Keratinocyte (primary cell): ENCODE measurements around the gene ARHGAP31. TPM values are rescaled to one million over a fixed set of nuclear protein-coding genes. Genes with fewer than 3 reads are reported as not detected.

Experiments used
- DNase-seq: peaks from one replicate; pipeline ENCODE4 v3.0.0-alpha.2; 2011; ENCODE audit warnings: low read depth, missing footprints, low spot score
- FAIRE-seq: peaks from 2 replicates; lab custom pipeline; 2011; peaks lifted over from hg19 to GRCh38; lab: Jason Lieb, UNC
- H2AFZ ChIP-seq: 2 replicates; pipeline ENCODE4 v1.6.0; 2012; ENCODE audit warnings: low read length, control low read depth, inconsistent platforms; ENCODE audit not compliant: control insufficient read depth
- H3K27ac ChIP-seq: 2 replicates; pipeline ENCODE4 v1.5.1; 2011; ENCODE audit warnings: low read length; ENCODE audit not compliant: control insufficient read depth, insufficient read depth
- H3K27me3 ChIP-seq: 3 replicates; pipeline ENCODE4 v1.6.0; 2011; ENCODE audit warnings: low read length; ENCODE audit not compliant: control insufficient read depth, insufficient read depth; ENCODE audit errors: extremely low read depth
- H3K36me3 ChIP-seq, 2 experiments: 2 replicates in 1 of 2; 3 replicates in 1 of 2; pipeline ENCODE4 v1.5.1; 2011; ENCODE audit warnings: low read length in 2 of 2, mild to moderate bottlenecking in 1 of 2; ENCODE audit not compliant: control insufficient read depth in 2 of 2, insufficient read depth in 2 of 2; ENCODE audit errors: extremely low read depth in 1 of 2
- H3K4me1 ChIP-seq: 3 replicates; pipeline ENCODE4 v1.5.1; 2011; ENCODE audit warnings: low read length; ENCODE audit not compliant: control insufficient read depth, insufficient read depth; ENCODE audit errors: extremely low read depth
- H3K4me2 ChIP-seq: 3 replicates; pipeline ENCODE4 v1.6.0; 2011; ENCODE audit warnings: low read depth, low read length; ENCODE audit not compliant: control insufficient read depth, insufficient read depth; ENCODE audit errors: extremely low read depth
- H3K4me3 ChIP-seq, 3 experiments: fragments of 200-600 bp in 1 of 3; sonication (generic) in 1 of 3; 2 replicates in 2 of 3; 3 replicates in 1 of 3; pipeline ENCODE4 v1.5.1; 2011 to 2016; ENCODE audit warnings: low read length in 3 of 3, mild to moderate bottlenecking in 3 of 3, control low read depth in 2 of 3, inconsistent platforms in 1 of 3, low read depth in 1 of 3, mixed read lengths in 1 of 3, mixed run types in 1 of 3, moderate library complexity in 1 of 3; ENCODE audit not compliant: control insufficient read depth in 2 of 3, insufficient read depth in 2 of 3; ENCODE audit errors: extremely low read depth in 1 of 3
- H3K79me2 ChIP-seq: 2 replicates; pipeline ENCODE4 v1.6.0; 2012; ENCODE audit warnings: low read length; ENCODE audit not compliant: control insufficient read depth, insufficient read depth
- H3K9ac ChIP-seq: 3 replicates; pipeline ENCODE4 v1.6.0; 2011; ENCODE audit warnings: low read length; ENCODE audit not compliant: control insufficient read depth, insufficient read depth; ENCODE audit errors: extremely low read depth
- H3K9me1 ChIP-seq: 3 replicates; pipeline ENCODE4 v1.6.0; 2011; ENCODE audit warnings: low read length; ENCODE audit not compliant: control insufficient read depth, insufficient read depth; ENCODE audit errors: extremely low read depth
- H3K9me3 ChIP-seq: 2 replicates; pipeline ENCODE4 v1.5.1; 2012; ENCODE audit warnings: low read depth, low read length; ENCODE audit not compliant: control insufficient read depth
- H4K20me1 ChIP-seq: 3 replicates; pipeline ENCODE4 v1.6.0; 2011; ENCODE audit warnings: low read length; ENCODE audit not compliant: control insufficient read depth, insufficient read depth; ENCODE audit errors: extremely low read depth
- EZH2 ChIP-seq: IDR thresholded peaks from one replicate; pipeline ENCODE4 v1.6.1; 2012; ENCODE audit warnings: inconsistent platforms, mild to moderate bottlenecking, low read length, moderate library complexity
- dilution Hi-C: fragments of 300-500 bp; cut with MboI; formaldehyde crosslinking; loops from one replicate; pipeline ENCODE4 v1.7.0; 2020; ENCODE audit warnings: low sequenced_read_pairs; ENCODE audit not compliant: extremely low pct_ligation_motif_present
- polyA plus RNA-seq, 5 experiments: library from polyadenylated mRNA; depleted of rRNA in 3 of 5; stranded (reverse) in 3 of 5; stranded (forward) in 1 of 5; unstranded in 1 of 5; fragments of >200 nt; gene quantifications; 1 replicate in 1 of 5; 2 replicates in 3 of 5; 3 replicates in 1 of 5; pipeline versions ENCODE4 v1.2.1 to v1.2.3, GENCODE V29; 2011 to 2012; ENCODE audit warnings: missing spikeins in 2 of 5, low read depth in 1 of 5, low replicate concordance in 1 of 5
- TF ChIP-seq, protein P1 (sequence below), 3 experiments: IDR thresholded peaks in 1 of 3; conservative IDR thresholded peaks in 1 of 3; optimal IDR thresholded peaks in 1 of 3; 2 replicates in 2 of 3; 3 replicates in 1 of 3; pipeline versions ENCODE3 to v1.5.1; 2011; ENCODE audit warnings: low read length in 3 of 3, mild to moderate bottlenecking in 3 of 3, moderate library complexity in 2 of 3, control low read depth in 1 of 3, inconsistent platforms in 1 of 3; ENCODE audit not compliant: insufficient read depth in 2 of 3; ENCODE audit errors: extremely low read depth in 1 of 3

Gene ARHGAP31
- polyA plus RNA-seq, 1 donor (not counting 4 experiments of a cell fraction or from before 2014, with no cell fraction given), result 3.0 TPM

DNA sequence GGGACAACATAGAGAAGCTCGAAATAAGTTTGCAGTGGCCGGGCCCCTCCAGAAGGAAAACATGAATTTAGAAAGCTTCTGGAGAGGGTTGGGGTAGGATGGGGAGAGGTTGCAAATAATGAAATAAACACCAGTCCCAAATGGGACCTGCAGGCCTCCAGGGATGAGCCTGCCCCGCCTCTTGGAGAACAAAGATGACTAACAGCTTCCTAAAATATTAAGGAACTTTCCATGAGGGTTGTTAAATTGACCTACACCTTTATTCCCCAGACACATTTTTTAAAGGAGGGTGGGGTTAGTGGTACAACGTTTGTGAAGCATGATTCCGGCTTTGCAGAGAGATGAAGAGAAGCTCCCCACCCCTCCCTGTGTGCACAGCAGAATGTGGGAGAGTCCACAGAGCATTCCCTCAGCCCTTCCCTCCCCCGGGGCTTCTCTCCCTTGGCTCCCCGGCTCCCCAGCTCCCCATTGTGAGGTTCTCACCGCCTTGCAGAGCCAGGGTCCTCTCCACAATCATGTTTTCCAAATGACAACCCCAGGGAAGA is 84.1 kb downstream of the ARHGAP31 start:
- H3K4me3 ChIP-seq, result no peak overlapping the region
- FAIRE-seq, result no peak
- no peaks in the 10 kb centered on the region for H4K20me1 ChIP-seq
- H3K4me2 ChIP-seq, result no peak overlapping the region
- H2AFZ ChIP-seq, result no peak overlapping the region
- no peaks in the 10 kb centered on the region for H3K36me3 ChIP-seq
- H3K9ac ChIP-seq, result no peak overlapping the region
- H3K4me1 ChIP-seq, result no peaks in the 10 kb centered on the region
- no peak for TF ChIP-seq EZH2
- TF ChIP-seq, protein P1, sequence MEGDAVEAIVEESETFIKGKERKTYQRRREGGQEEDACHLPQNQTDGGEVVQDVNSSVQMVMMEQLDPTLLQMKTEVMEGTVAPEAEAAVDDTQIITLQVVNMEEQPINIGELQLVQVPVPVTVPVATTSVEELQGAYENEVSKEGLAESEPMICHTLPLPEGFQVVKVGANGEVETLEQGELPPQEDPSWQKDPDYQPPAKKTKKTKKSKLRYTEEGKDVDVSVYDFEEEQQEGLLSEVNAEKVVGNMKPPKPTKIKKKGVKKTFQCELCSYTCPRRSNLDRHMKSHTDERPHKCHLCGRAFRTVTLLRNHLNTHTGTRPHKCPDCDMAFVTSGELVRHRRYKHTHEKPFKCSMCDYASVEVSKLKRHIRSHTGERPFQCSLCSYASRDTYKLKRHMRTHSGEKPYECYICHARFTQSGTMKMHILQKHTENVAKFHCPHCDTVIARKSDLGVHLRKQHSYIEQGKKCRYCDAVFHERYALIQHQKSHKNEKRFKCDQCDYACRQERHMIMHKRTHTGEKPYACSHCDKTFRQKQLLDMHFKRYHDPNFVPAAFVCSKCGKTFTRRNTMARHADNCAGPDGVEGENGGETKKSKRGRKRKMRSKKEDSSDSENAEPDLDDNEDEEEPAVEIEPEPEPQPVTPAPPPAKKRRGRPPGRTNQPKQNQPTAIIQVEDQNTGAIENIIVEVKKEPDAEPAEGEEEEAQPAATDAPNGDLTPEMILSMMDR (optimal IDR thresholded peaks at IDR 0.05 in 1 of 3, IDR thresholded peaks at IDR 0.05 in 1 of 3, conservative IDR thresholded peaks at IDR 0.05 in 1 of 3; ENCODE audit: extremely low read depth in 1 of 3, insufficient read depth in 2 of 3, low read length in 3 of 3), result no peak
- no peak for DNase-seq
- H3K27ac ChIP-seq, result no peak overlapping the region
- no peaks in the 10 kb centered on the region for H3K27me3 ChIP-seq
- no peaks in the 10 kb centered on the region for H3K79me2 ChIP-seq
- no peaks in the 10 kb centered on the region for H3K9me3 ChIP-seq
- H3K9me1 ChIP-seq, result no peaks in the 10 kb centered on the region
- dilution Hi-C loops, result no loop called here

DNA sequence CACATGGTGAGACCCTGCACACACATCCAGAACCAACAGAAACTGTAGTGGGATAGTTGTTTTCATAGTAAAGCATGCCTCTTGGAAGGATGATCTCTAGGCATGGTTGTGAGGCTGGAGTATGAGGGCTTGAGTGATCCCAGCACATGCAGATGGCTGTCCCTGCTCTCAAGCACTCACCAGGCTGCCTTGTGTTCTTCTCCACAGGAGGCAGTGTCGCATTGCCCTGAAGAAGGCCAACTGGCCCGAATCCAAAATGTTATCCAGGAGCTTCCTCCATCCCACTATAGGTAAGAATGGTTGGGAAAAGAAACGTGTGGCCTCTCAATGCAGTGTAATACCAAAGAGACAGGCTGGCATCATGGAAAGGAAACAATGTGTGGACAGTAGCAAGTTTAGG is 86.5 kb downstream of the ARHGAP31 start:
- no peaks in the 10 kb centered on the region for H3K27me3 ChIP-seq
- no peak overlapping the region for H3K9ac ChIP-seq
- no peak for FAIRE-seq
- no peaks in the 10 kb centered on the region for H3K79me2 ChIP-seq
- no peak overlapping the region for H3K4me2 ChIP-seq
- dilution Hi-C loops, result no loop called here
- TF ChIP-seq, protein P1 (optimal IDR thresholded peaks at IDR 0.05 in 1 of 3, IDR thresholded peaks at IDR 0.05 in 1 of 3, conservative IDR thresholded peaks at IDR 0.05 in 1 of 3; ENCODE audit: extremely low read depth in 1 of 3, insufficient read depth in 2 of 3, low read length in 3 of 3), result peak in 1 of 3 experiments; percentile 25
- no peak for TF ChIP-seq EZH2
- DNase-seq, result no peak
- H3K36me3 ChIP-seq, result no peaks in the 10 kb centered on the region
- no peak overlapping the region for H3K27ac ChIP-seq
- H3K4me3 ChIP-seq, result no peak overlapping the region
- H3K4me1 ChIP-seq, result no peaks in the 10 kb centered on the region
- no peaks in the 10 kb centered on the region for H3K9me3 ChIP-seq
- no peaks in the 10 kb centered on the region for H3K9me1 ChIP-seq
- no peak overlapping the region for H2AFZ ChIP-seq
- H4K20me1 ChIP-seq, result no peaks in the 10 kb centered on the region
